HG03095 (cell line): ENCODE measurements around the gene STAT3.
"Not testable (repeated sequence)": the region's sequence is repeated elsewhere in the genome, so short reads cannot be mapped to it uniquely, and the experiment has no call there.

Source experiments
- ATAC-seq: cut with Tn5 transposase; IDR thresholded peaks from one replicate; pipeline ENCODE4 v1.9.1; 2021; ENCODE audit warnings: moderate library complexity; ENCODE audit not compliant: unreplicated experiment

The STAT3 gene

GRCh38 chr17:42317967-42318366 lies 70.3 kb downstream of the STAT3 start:
- not testable (repeated sequence) for ATAC-seq

DNA sequence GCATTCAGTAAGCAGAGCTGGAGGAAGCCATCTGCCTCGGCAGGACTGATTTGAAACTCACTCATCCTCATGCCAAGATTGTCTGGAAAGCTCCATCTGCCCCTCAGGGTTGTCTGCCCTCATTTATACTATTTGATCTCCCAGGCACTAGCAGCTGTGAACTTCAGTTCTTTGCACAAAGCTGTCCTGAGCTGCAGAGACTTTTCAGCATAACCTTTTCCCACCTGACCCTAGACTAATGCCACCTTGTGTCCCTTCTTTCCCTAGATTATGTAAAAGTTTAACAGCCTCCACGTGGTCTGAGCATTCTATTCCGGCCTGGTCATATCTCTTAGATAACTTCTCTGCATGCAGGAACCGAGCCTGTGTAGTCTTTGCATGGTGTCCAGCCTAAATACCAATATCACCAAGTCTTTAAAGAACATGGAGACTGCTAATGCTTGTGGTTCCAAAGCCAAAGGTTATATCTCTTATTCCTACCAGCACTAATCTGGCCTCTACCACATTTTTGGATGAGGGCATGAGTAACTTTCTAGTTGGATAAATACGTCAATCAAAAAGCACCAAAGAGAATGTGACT lies 70.9 kb downstream of the STAT3 start:
- ATAC-seq: no peak

GRCh38 chr17:42316755-42317154 lies 71.5 kb downstream of the STAT3 start:
- ATAC-seq: no peak

DNA sequence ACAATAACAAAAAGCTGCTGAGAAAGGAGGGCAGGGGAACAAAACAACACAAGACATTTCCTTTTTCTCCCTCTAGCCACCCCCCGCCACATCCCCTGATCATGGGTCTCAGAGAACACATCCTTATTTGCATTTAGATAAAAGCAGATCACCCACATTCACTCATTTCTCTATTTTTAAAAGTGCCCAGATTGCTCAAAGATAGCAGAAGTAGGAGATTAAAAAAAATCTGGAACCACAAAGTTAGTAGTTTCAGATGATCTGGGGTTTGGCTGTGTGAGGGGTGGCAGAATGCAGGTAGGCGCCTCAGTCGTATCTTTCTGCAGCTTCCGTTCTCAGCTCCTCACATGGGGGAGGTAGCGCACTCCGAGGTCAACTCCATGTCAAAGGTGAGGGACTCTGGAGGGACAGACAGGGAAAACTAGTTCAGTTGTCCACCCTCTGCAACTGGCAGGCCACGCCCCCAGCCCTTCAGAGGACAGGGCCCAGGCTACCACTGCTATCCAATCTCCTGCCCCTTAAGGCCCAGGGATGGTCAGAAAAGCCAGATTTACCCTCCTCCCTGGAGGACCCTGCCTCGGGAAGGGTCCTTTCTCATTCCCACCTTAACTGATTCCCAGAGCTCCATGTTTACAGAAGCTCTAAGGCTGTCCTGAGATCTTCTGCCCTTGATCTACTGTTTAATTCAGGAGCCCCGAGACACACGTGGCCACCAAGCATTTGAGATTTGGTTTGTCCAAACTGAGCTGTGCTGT lies 72.7 kb downstream of the STAT3 start:
- no peak for ATAC-seq

- ATAC-seq: no peak
Measured at GRCh38 chr17:42313773-42314566, 74.3 kb downstream of the STAT3 start.

GRCh38 chr17:42313389-42313772 lies 74.9 kb downstream of the STAT3 start:
- no peak for ATAC-seq

- no peak for ATAC-seq
Measured at GRCh38 chr17:42312285-42313130, 75.7 kb downstream of the STAT3 start.

DNA sequence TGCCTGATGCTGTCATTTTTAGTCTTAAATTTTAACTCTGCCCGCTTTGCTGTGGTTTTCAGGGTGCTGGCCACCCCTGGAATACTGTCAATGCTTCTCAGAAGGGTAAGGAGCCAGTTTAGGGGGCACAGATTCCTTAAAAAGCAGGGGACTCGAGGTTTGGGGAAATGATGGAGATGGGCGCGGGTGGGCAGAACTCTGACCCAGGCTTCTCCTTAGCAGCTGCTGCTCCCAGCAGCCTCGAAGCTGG lies 76.3 kb downstream of the STAT3 start:
- ATAC-seq: no peak

DNA sequence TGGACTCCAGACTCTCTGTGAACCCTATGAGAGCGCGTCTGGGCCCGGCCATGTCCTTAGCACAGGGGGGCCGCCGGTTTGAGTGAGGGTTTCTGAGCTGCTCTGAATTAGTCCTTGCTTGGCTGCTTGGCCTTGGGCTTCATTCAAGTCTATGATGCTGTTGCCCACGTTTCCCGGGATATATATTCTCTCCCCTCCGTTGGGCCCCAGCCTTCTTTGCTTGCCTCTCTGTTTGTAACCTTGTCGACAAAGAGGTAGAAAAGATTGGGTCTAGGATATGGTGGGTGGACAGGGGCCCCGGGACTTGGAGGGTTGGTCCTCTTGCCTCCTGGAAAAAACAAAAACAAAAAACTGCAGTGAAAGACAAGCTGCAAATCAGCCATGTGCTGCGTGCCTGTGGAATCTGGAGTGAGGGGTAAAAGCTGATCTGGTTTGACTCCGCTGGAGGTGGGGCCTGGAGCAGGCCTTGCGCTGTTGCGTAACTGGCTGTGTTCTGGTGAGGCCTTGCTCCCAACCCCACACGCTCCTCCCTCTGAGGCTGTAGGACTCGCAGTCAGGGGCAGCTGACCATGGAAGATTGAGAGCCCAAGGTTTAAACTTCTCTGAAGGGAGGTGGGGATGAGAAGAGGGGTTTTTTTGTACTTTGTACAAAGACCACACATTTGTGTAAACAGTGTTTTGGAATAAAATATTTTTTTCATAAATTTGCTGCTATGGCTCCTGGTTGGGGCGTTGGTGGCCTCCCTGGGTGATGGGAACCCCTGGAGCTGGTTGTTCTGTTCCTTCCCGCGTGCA lies 76.8 kb downstream of the STAT3 start:
- no peak for ATAC-seq

- ATAC-seq: no peak
Measured at GRCh38 chr17:42310787-42311215, 77.4 kb downstream of the STAT3 start.

GRCh38 chr17:42309986-42310786 lies 78.1 kb downstream of the STAT3 start:
- ATAC-seq: no peak

- ATAC-seq: no peak
Measured at GRCh38 chr17:42309142-42309541, 79.1 kb downstream of the STAT3 start.

DNA sequence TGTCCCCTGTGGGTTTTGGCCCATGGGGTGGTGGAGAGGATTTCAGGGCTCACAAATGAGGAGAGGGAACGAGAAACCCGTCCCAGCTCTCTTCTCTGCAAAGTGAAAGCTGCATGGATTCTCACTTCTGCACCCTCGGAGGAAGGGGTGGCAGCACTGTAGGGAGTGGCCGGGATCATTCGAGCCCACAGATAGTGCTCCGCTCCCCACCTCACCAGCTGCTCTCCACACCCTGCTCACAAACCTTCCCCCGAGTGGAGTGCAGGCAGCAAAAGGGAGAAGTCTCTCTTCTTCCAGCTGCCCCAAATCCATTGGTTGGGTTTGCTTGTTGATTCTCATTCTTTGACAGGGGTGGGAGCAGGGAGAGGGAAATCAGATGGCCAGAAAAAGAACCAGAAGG lies 79.8 kb downstream of the STAT3 start:
- ATAC-seq: no peak

DNA sequence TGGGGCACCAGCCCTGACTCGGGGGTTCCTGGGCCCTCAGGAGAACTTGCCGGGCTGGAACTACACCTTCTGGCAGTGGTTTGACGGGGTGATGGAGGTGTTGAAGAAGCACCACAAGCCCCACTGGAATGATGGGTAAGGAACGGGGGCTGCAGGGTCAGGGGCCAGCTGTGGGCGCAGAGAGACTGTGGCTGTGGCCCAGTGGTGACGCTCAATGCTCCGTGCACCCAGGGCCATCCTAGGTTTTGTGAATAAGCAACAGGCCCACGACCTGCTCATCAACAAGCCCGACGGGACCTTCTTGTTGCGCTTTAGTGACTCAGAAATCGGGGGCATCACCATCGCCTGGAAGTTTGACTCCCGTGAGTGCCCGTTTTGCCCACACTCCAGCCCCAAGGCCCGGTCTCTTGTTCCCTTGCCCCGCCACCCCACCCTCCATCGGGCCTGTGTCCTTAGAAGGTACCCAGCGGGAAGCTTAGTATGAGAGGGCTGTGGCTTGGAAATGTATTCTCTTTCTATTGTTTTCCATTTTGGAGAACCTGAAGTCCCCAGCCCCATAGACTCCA lies 80.8 kb downstream of the STAT3 start:
- ATAC-seq: no peak

GRCh38 chr17:42306385-42306667 lies 81.9 kb downstream of the STAT3 start:
- ATAC-seq: no peak

GRCh38 chr17:42305543-42306384 lies 82.5 kb downstream of the STAT3 start:
- ATAC-seq: no peak

DNA sequence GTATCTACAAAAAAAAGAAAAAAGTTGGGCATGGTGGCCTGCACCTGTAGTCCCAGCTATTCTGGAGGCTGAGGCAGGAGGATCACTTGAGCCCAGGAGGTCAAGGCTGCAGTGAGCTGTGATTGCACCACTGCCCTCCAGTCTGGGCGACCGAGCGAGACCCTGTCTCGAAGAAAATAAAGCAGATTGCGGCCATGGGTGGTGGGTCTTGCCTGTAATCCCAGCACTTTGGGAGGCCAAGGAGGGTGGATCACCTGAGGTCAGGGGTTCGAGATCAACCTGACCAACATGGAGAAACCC lies 83.3 kb downstream of the STAT3 start:
- not testable (repeated sequence) for ATAC-seq

GRCh38 chr17:42304187-42305030 lies 83.8 kb downstream of the STAT3 start:
- no peak for ATAC-seq
